Neural crest cell (in vitro differentiated cells): Measurements from ENCODE around the gene ZDHHC8. TPM values are rescaled to one million over a fixed set of nuclear protein-coding genes. Genes with fewer than 3 reads are reported as not detected.

ENCODE experiments used
- DNase-seq: peaks from one replicate; pipeline ENCODE4 v3.0.0; 2021; ENCODE audit warnings: low read depth, mixed read lengths, low spot score
- H3K27ac Mint-ChIP-seq: one replicate; pipeline ENCODE4 v1.8.0; 2021; ENCODE audit warnings: mild to moderate bottlenecking, mixed read lengths; ENCODE audit not compliant: unreplicated experiment
- H3K27me3 Mint-ChIP-seq: 2 replicates; pipeline ENCODE4 v1.8.0; 2021; ENCODE audit warnings: low read depth, mild to moderate bottlenecking, mixed read lengths
- H3K36me3 Mint-ChIP-seq: 2 replicates; pipeline ENCODE4 v1.8.0; 2021; ENCODE audit warnings: low read depth, mild to moderate bottlenecking, mixed read lengths
- H3K4me1 Mint-ChIP-seq: 2 replicates; pipeline ENCODE4 v1.8.0; 2021; ENCODE audit warnings: mixed read lengths
- H3K4me3 Mint-ChIP-seq: one replicate; pipeline ENCODE4 v1.8.0; 2021; ENCODE audit warnings: mild to moderate bottlenecking, mixed read lengths
- H3K9me3 Mint-ChIP-seq: 2 replicates; pipeline ENCODE4 v1.8.0; 2021; ENCODE audit warnings: mixed read lengths
- CTCF ChIP-seq: fragments of 200-600 bp; sonication (generic); conservative IDR thresholded peaks from 2 replicates; pipeline ENCODE4 v1.5.0; 2021; ENCODE audit warnings: antibody characterized with exemption, mild to moderate bottlenecking
- total RNA-seq: library from RNA; stranded (reverse); gene quantifications from 2 replicates; pipeline ENCODE4 v1.2.1, GENCODE V29; 2021

ZDHHC8 gene
- total RNA-seq, 1 donor from 2014 or later, result 98.9 TPM

- peaks cover 5% of the 10 kb centered on the region for H3K27me3 Mint-ChIP-seq
- TF ChIP-seq CTCF, result no peak
These were observed 1.2 kb downstream of the ZDHHC8 start for GRCh38 chr22:20132686-20133246.

GRCh38 chr22:20133930-20134549 lies 2.4 kb downstream of the ZDHHC8 start:
- Mint-ChIP-seq H3K27me3 (peaks cover 4% of the 10 kb centered on the region), H3K27ac (no peak overlapping the region), H3K36me3 (no peaks in the 10 kb centered on the region), H3K4me1 (peaks cover 10% of the 10 kb centered on the region), H3K9me3 (no peaks in the 10 kb centered on the region), H3K4me3 (peak overlapping the region; percentile 86)
- no peak for DNase-seq
- no peak for TF ChIP-seq CTCF

More at GRCh38 chr22:20132686-20133246, 1.2 kb downstream of the ZDHHC8 start:
- Mint-ChIP-seq H3K36me3 (peaks cover 2% of the 10 kb centered on the region), H3K9me3 (no peaks in the 10 kb centered on the region), H3K4me3 (peak overlapping the region; percentile 86), H3K4me1 (peaks cover 10% of the 10 kb centered on the region), H3K27ac (no peak overlapping the region)
- no peak for DNase-seq

GRCh38 chr22:20135265-20135664 lies 3.7 kb downstream of the ZDHHC8 start:
- no peaks in the 10 kb centered on the region for H3K36me3 Mint-ChIP-seq

GRCh38 chr22:20135806-20136602 lies 4.4 kb downstream of the ZDHHC8 start:
- Mint-ChIP-seq H3K27ac (no peak overlapping the region), H3K9me3 (no peaks in the 10 kb centered on the region), H3K27me3 (no peaks in the 10 kb centered on the region), H3K36me3 (no peaks in the 10 kb centered on the region), H3K4me1 (peaks cover 10% of the 10 kb centered on the region), H3K4me3 (peak overlapping the region; percentile 63)
- no peak for DNase-seq
- no peak for TF ChIP-seq CTCF

More at GRCh38 chr22:20135265-20135664, 3.7 kb downstream of the ZDHHC8 start:
- H3K4me3 Mint-ChIP-seq, result peak overlapping the region; percentile 44
- H3K4me1 Mint-ChIP-seq, result peaks cover 10% of the 10 kb centered on the region
- TF ChIP-seq CTCF, result no peak
- no peak overlapping the region for H3K27ac Mint-ChIP-seq
- no peak for DNase-seq
- H3K27me3 Mint-ChIP-seq, result no peaks in the 10 kb centered on the region
- H3K9me3 Mint-ChIP-seq, result no peaks in the 10 kb centered on the region

GRCh38 chr22:20136603-20136873 lies 4.9 kb downstream of the ZDHHC8 start:
- Mint-ChIP-seq H3K4me1 (peaks cover 10% of the 10 kb centered on the region), H3K4me3 (peak overlapping the region; percentile 63), H3K27ac (no peak overlapping the region), H3K9me3 (no peaks in the 10 kb centered on the region), H3K27me3 (no peaks in the 10 kb centered on the region), H3K36me3 (no peaks in the 10 kb centered on the region)
- DNase-seq, result no peak
- TF ChIP-seq CTCF, result no peak
